Epithelial cell of proximal tubule (primary cell): ENCODE results near the gene PLCB1. TPM values are rescaled to one million over a fixed set of nuclear protein-coding genes. Genes with fewer than 3 reads are reported as not detected.

Source experiments
- DNase-seq: peaks from one replicate; pipeline ENCODE4 v3.0.0-alpha.2; 2011; ENCODE audit warnings: low read depth
- H3K4me3 ChIP-seq: 2 replicates; pipeline ENCODE4 v1.5.1; 2011; ENCODE audit warnings: low read depth, mild to moderate bottlenecking, low read length
- CTCF ChIP-seq: conservative IDR thresholded peaks from 2 replicates; pipeline ENCODE4 v1.5.1; 2012; ENCODE audit warnings: low read depth, mild to moderate bottlenecking, low read length
- total RNA-seq: library from RNA; depleted of rRNA; stranded (reverse); fragments of >200 nt; gene quantifications from 2 replicates; pipeline ENCODE4 v1.2.3, GENCODE V29; 2015

PLCB1 gene
- total RNA-seq, 1 donor from 2014 or later, result 2.2 TPM

- H3K4me3 ChIP-seq, result no peak overlapping the region
- no peak for TF ChIP-seq CTCF
These were observed 7.8 kb downstream of the PLCB1 start for GRCh38 chr20:8139899-8140298.

GRCh38 chr20:8143474-8143873 is 11.4 kb downstream of the PLCB1 start:
- H3K4me3 ChIP-seq, result no peak overlapping the region
- TF ChIP-seq CTCF, result no peak
- DNase-seq, result no peak

More at GRCh38 chr20:8139899-8140298, 7.8 kb downstream of the PLCB1 start:
- DNase-seq, result no peak

- DNase-seq, result no peak
- TF ChIP-seq CTCF, result no peak
These were observed 12.5 kb downstream of the PLCB1 start for GRCh38 chr20:8144282-8145245.

GRCh38 chr20:8145246-8146168 is 13.4 kb downstream of the PLCB1 start:
- no peak for DNase-seq
- no peak overlapping the region for H3K4me3 ChIP-seq
- TF ChIP-seq CTCF, result no peak

More at GRCh38 chr20:8144282-8145245, 12.5 kb downstream of the PLCB1 start:
- H3K4me3 ChIP-seq, result no peak overlapping the region

GRCh38 chr20:8147476-8147875 is 15.4 kb downstream of the PLCB1 start:
- TF ChIP-seq CTCF, result no peak
- no peak overlapping the region for H3K4me3 ChIP-seq
- no peak for DNase-seq

GRCh38 chr20:8148501-8148900 is 16.4 kb downstream of the PLCB1 start:
- no peak for TF ChIP-seq CTCF
- H3K4me3 ChIP-seq, result no peak overlapping the region
- no peak for DNase-seq
